Central memory CD4-positive, alpha-beta T cell (primary cell): ENCODE data around the gene CACNA1G.

Experiments
- DNase-seq: peaks from one replicate; pipeline ENCODE4 v3.0.0; 2022
- total RNA-seq, 3 experiments: gene quantifications; one replicate each; lab custom pipeline; 2026; lab: John Stamatoyannopoulos, UW

The CACNA1G gene
- total RNA-seq, result 0 reads per million in 3 experiments

- peak; percentile 78 for DNase-seq
Observed at GRCh38 chr17:50560185-50560824, at the start of gene CACNA1G. Gene CACNA1G, plus strand, starts transcription at chr17:50560715. Its CDS starts 745 bp downstream, at chr17:50561460.

DNA sequence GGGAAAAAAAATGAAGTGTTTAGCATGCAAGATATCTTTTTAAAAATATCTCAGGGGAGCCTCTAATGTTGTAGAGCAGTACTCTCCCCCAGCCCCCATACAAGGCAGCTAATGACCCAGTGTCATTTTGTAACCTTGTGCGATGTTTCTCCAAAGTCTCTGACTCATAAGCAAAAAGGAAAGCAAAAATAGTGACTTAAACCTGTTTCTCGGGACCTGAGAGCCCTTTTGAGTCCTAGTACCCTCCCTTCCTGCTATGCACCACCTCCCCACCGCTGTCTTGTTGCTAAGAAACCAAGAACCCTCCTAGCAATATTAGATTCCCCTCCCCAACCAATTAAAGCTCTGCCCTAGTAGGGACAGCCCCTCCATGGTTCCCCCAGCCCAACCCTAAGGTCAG, 49.5 kb upstream of the CACNA1G start:
- DNase-seq, result peak; percentile 61

GRCh38 chr17:50513495-50513894, 47.0 kb upstream of the CACNA1G start:
- DNase-seq, result no peak

- no peak for DNase-seq
Observed at GRCh38 chr17:50514388-50514787, 46.1 kb upstream of the CACNA1G start.

DNA sequence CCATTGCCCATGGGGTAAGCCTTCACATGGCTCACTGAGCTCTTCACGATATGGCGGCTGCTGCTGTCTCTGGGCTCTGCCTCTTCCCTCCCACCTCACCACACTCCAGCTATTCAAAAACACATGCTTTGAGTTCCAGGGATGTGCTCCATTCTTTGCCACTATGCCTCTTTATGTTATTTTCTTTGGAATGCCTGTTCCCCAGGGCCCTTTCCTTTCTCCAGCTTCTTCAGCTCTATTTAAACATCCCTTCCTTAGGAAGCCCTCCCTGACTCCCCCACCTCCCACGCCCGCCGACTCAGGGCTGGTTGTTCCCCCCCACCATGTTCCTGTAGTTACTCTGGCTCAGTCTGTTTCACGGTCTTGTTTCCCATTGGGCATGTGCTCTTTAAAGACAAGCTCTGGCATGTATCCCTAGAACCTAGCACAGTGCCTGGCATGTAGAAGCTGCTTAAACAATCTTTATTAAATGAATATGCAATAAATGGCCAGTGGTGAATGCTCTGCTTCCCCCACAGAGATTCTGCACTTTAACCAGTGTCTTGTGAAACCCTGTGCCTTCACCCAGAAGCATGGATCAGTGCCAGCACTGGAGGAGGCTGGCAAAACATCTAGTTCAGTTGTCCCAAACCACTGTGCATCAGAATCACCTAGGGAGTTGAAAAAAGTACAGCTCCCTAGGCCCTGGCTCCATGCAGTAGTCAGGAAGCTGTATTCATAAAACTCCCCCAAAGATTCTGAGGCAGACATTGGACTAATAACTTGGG, 45.4 kb upstream of the CACNA1G start:
- no peak for DNase-seq

- DNase-seq, result no peak
Observed at GRCh38 chr17:50517011-50517410, 43.5 kb upstream of the CACNA1G start.

GRCh38 chr17:50517504-50518383, 42.8 kb upstream of the CACNA1G start:
- no peak for DNase-seq

DNA sequence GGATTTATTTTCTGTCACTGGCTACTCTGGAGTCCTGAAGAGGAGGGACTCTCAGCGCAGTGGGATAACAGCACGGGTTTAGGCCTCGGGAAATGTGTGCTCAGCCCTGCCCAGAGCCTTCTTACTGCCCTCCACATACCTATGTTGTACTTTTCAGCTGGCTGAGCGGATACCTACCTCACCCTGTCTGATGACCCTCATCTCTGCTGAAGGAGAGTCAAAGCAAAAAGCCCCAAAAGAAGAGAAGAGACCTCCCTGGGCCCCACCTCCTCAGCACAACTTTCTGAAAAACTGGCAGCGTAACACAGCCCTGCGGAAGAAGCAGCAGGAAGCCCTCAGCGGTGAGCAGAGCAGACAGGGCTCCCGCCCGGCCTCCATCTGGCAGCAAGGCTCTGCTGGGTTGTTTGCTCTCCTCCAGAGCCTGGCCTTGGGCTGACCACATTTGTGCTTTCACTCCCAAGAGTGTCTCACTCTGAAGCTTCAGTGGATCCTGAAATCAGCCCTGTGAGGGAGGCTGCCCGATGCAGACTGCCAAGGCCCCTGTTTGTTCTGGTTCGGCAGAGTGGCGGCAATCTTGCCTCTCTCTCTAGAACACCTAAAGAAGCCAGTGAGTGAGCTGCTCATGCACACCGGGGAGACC, 42.0 kb upstream of the CACNA1G start:
- DNase-seq, result no peak

DNA sequence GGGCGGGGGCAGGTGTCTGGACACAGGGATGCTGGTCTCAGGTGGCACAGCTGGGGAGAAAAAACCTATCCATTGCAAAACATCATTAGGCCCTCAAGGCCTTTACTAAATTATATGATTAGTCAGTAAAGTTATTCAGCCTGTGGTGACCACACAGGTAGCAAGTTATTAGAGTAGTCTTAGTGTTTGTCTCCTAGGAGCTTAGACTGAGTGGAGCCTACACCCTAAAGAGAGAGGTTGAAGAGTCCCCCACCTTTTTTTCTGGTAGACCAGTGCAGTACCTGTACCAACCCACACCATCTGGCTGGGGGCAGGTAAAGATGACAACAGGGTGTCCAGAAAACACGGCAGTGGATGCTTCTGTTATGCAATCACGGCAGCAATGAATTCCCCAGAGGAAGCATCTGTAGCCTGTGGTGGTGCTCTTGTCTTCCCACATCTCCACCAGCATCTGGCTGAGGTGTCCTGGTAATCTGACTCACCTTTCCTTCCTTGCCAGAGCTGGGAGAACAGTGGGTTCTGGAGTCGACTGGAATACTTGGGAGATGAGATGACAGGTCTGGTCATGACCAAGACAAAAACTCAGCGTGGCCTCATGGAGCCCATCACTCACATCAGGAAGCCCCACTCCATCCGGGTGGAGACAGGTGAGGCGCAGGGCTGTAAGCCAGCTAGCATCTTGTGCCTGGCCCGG, 41.2 kb upstream of the CACNA1G start:
- DNase-seq, result no peak

- no peak for DNase-seq
Observed at GRCh38 chr17:50520483-50520882, 40.0 kb upstream of the CACNA1G start.

DNA sequence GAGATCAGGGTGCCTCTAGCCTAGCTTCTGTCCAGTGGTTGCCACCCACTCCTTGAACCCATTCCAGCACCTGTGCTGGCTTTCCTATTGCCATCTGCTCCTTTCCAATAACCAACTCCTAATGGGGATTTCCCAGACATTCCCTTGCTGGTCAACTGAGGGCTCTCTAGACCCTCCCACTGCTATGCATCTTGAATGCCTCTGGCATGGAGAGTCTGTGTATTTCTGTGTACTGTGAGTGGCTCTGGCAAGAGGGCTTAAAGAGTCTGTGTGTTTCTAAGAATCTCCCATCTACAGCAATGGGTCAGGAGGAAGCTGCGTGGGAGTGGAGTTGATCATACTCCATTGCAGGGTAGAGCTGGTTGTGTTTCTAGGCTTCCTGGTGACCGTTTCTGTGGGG, 39.0 kb upstream of the CACNA1G start:
- DNase-seq, result no peak

- DNase-seq, result no peak
Observed at GRCh38 chr17:50522766-50523165, 37.7 kb upstream of the CACNA1G start.

DNA sequence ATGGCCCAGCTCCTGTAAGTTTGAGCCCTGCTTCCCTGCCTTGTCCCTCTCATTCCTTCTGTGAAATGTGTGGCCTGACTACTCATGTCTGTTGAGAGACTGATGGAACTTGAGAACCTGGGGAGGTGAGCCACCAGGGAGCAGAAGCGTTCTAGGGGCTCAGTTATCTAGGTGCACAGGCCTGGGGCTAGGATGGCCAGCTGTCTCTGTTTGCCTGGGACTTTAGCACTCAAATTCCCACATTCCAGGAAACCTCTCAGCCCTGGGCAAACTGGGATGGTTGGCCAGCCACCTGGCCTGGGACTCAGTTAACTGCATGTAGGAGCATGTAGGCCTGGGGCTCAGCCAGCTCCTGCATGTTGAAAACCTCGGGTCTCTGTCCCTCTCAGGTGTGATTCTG, 37.3 kb upstream of the CACNA1G start:
- DNase-seq, result no peak

DNA sequence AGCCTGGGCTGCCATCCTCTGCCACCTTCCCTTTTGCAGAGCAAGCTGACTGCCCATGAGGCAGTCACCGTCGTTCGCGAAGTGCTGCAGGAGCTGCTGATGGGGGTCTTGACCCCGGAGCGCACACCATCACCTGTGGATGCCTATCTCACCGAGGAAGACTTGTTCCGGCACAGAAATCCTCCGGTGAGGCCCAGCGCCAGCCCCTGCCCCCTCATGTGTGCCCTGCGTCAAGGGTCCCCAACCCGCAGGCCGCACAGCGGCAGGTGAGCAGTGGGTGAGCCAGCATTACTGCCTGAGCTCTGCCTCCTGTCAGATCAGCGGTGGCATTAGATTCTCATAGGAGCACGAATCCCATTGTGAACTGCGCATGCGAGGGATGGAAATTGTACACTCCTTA, 35.7 kb upstream of the CACNA1G start:
- no peak for DNase-seq

GRCh38 chr17:50527155-50527762, 33.3 kb upstream of the CACNA1G start:
- no peak for DNase-seq

DNA sequence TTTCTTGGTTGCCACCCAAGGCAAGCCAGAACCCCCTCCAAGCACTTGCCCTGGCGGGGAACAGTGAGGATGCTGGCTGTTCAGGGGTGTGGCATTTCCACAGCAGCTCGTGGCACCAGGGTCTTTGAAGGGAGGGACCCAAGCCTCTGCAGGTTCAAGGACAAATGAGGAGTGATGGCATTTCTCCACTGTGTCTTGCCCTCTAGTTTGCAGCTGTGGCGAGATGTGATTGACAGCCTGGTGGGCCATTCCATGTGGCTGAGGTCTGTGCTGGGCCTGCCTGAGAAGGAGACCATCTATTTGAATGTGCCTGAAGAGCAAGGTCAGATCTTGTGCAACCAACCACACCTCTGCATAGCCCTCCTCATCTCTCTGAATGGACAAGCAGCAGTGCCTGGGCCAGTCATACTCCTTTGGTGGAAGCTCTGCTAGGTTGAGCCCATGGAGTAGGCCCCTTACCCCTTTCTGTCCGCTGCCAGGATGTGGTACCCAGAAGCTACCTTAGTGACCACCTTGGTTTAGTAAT, 32.5 kb upstream of the CACNA1G start:
- DNase-seq, result no peak

DNA sequence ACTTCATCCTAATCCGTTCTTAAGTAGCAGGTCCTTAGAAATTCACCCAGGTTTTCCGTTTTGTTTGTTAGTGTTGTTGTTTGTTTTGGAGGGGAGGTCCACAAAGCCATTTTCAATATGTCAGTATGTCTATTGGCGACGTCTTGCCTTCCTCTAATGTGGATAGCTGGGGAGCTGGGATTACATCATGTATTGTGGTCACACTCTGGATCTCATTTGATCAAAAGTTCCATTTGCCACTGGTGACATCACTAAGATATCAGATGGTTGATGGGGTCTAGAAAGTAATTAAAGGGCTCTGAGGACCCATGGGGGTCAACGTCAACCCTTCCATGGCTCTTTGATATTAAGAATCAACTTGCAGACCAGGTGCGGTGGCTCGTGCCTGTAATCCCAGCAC, 30.7 kb upstream of the CACNA1G start:
- DNase-seq, result no peak

DNA sequence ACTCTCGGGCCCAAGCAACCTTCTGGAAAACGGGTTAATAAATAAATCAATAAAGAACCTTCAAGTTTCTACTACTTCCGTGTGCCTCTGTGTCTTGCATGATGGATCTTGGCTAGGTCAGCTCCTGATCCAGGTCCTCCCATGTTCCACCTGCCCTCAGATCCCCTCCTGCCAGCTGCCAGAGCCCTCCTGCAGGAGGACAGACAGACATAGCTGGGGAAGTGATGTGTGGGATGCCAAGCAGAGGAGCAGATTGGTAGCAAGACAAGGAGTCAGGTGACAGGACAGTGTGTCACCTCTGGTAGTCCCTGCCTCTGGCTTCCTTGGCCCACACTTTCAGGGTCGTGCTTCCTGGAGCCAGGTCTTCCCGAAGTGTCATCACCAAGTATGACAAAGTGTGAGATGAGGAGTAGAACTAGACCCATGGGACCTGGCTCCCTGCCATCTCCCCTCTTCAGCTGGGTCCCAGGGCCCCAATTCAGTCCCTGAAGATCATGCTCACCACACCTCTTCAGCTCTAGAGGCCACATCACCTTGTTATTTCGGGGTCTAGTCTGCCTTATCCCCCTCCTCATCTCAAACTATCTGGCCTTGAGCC, 29.0 kb upstream of the CACNA1G start:
- DNase-seq, result no peak

- no peak for DNase-seq
Observed at GRCh38 chr17:50532452-50533024, 28.0 kb upstream of the CACNA1G start, which contains the start of gene EPN3. Gene EPN3, plus strand, starts transcription at chr17:50532735. Its CDS starts 3,822 bp downstream, at chr17:50536557.

DNA sequence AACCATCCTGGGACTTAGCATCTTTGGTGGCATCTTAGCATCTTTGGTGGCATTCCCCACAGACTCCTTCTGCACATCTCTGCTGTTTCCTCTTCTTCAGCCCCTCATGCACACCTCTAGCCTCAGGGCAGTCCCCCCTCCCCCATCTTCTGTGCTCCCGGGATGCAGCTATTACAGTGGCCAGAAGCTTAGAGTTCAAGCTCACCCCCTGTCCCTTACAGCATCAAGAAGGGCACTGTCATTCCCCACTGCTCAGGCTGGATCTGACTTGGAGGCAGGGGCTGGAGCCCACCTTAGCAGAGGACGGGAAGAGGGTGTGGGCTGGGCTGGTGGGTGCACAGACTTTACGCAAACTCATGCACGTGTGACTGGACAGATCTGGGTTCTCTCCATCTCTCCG, 27.3 kb upstream of the CACNA1G start:
- DNase-seq, result no peak

GRCh38 chr17:50533720-50534148, 26.8 kb upstream of the CACNA1G start:
- no peak for DNase-seq
